ENCODE results near the gene PDCD2. TPM values are rescaled to one million over a fixed set of nuclear protein-coding genes. Genes with fewer than 3 reads are reported as not detected.
"Not testable (repeated sequence)": the region's sequence is repeated elsewhere in the genome, so short reads cannot be mapped to it uniquely, and the experiment has no call there.

The PDCD2 gene
- total RNA-seq, 3 donors from 2014 or later = 139 to 165 (median 139) TPM

DNA sequence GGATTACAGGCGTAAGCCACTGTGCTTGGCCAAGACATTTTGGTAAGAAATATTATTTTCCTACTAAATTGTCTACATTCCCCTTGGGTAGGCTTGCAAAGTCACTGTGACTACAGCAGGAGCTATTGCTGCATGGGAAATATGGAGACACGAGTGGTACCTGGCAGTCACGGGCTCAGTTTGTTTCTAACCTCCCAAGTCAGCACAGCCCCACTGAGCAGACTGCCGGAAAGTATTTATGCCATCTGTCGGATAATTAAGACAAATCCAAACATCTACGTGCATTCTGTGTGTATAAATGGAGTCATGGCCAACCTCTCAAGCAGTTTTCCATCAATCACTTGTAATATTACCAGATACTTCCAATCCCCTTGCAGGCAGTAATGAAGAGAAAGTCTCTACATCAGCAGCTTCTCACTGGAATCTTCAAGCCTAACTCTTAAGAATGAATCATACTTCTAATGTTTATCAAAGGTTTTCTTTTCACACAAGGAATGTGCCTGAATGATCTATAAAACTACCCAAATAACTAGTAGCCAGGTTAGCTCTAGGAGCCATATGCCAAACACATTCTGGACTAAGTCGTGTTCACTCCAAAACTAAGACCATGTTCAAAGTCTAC lies 51.5 kb downstream of the PDCD2 start:
- H3K4me3 Mint-ChIP-seq = no peak overlapping the region
- H3K36me3 Mint-ChIP-seq (ENCODE audit: insufficient read depth) = peaks cover 31% of the 10 kb centered on the region
- no peaks in the 10 kb centered on the region for H3K9me3 Mint-ChIP-seq
- no peak for ATAC-seq
- DNase-seq = no peak
- no peaks in the 10 kb centered on the region for H3K27me3 Mint-ChIP-seq (ENCODE audit: low read depth)
- no peaks in the 10 kb centered on the region for H3K4me1 Mint-ChIP-seq (ENCODE audit: low read depth)

DNA sequence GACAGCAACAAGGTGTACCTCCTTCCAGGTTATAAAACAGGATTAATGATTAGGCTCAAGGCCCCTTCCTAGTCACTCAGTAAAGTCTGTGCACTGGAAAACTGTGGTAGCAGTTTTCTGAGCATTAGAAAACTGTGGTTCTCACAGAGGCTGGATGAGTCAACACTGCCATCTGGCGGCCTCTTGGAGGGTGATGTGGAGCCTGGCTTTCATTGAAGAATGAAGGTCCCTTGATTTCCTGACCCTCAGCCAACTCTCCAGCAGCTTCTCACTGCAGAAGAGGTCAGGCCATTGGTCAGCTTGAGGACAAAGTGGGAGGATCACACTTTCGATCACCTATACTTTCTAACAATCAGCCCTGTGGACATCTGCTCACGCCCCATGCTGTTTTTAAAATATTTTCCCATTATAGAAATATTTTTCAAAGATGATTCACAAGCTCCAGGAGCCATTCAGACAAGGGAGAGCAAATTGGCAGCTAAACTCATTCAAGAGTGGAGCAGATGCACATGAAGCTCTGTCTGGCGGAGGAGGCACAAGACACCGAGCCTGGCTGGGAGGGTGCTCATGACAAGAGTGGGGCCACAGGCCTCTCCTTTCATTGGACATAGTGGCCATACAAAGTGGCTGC lies 54.5 kb downstream of the PDCD2 start:
- DNase-seq = peak; percentile 57
- Mint-ChIP-seq H3K4me1 (ENCODE audit: low read depth) (no peaks in the 10 kb centered on the region), H3K9me3 (no peaks in the 10 kb centered on the region), H3K36me3 (ENCODE audit: insufficient read depth) (peaks cover 8% of the 10 kb centered on the region), H3K4me3 (no peak overlapping the region), H3K27me3 (ENCODE audit: low read depth) (no peaks in the 10 kb centered on the region)
- ATAC-seq = peak; percentile 78 to 82

DNA sequence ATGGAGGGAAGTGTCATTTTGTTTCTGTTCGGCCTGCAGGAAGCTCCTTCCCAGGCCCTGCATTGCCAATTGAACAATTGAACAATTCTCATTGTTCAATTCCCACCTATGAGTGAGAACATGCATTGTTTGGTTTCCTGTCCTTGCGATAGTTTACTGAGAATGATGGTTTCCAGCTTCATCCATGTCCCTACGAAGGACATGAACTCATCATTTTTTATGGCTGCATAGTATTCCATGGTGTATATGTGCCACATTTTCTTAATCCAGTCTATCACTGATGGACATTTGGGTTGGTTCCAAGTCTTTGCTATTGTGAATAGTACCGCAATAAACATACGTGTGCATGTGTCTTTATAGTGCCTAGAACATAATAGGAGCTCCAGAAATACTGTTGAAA lies 56.4 kb downstream of the PDCD2 start:
- not testable (repeated sequence) for H3K4me3 Mint-ChIP-seq; H3K36me3 Mint-ChIP-seq (ENCODE audit: insufficient read depth)

DNA sequence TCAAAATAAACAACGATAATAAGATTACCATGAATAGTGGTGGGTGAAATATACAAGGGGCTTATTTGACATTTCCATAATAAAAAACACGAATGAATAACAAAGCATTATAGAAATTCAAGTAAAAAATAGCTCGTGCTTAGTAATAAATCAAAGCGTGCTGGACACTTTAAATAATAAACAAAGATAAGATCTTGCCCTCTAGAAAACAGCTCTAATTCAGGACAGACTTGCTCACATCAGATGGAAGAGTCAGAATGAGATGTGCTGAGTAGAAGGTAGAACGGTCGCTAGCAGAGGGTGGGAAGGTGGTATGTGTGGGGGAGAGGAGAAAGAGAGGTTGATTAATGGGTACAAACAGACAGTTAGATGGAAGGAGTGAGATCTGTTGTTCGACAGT lies 58.6 kb downstream of the PDCD2 start:
- Mint-ChIP-seq H3K4me3 (no peak overlapping the region), H3K9me3 (no peaks in the 10 kb centered on the region), H3K36me3 (ENCODE audit: insufficient read depth) (no peaks in the 10 kb centered on the region), H3K4me1 (ENCODE audit: low read depth) (no peaks in the 10 kb centered on the region), H3K27me3 (ENCODE audit: low read depth) (peaks cover 4% of the 10 kb centered on the region)
- DNase-seq (no peak), ATAC-seq (no peak)

More for the DNA sequence above, 56.4 kb downstream of the PDCD2 start:
- DNase-seq; H3K9me3 Mint-ChIP-seq; H3K4me1 Mint-ChIP-seq (ENCODE audit: low read depth); H3K27me3 Mint-ChIP-seq (ENCODE audit: low read depth); ATAC-seq: not testable (repeated sequence)

Other genes with a start within 250 kb of the PDCD2 start
- gene PSMB1, start 31.3 kb downstream of the PDCD2 start, total RNA-seq = 100 to 1,000 TPM; 362 to 424 (median 382) TPM
- gene TBP, start 30.3 kb downstream of the PDCD2 start, total RNA-seq = 10 to 100 TPM; 26.6 to 33.2 (median 29.7) TPM

Data from activated T-cell treated with anti-CD3 and anti-CD28 coated beads, Interleukin-2, amount 50 U/mL, for 4 hours (primary cell).